Upper lobe of left lung (tissue), 4 donors: ENCODE results near the gene IL27RA.

Experiments
- CTCF ChIP-seq, 6 experiments: fragments of 450-650 bp in 4 of 6; fragments of 200-600 bp in 2 of 6; sonication (generic) in 2 of 6; IDR thresholded peaks; one replicate each; pipeline ENCODE4 v1.5.1; 2016 to 2019; ENCODE audit warnings: antibody characterized with exemption in 6 of 6
- EP300 ChIP-seq, 4 donors: sonication (generic); formaldehyde crosslinking; IDR thresholded peaks; one replicate each; pipeline ENCODE4 v1.5.1; 2017; ENCODE audit warnings: antibody characterized with exemption in 4 of 4, control low read depth in 2 of 4
- POLR2A ChIP-seq, 4 donors: fragments of 450-650 bp; IDR thresholded peaks; one replicate each; pipeline ENCODE4 v1.5.1; 2016 to 2017; ENCODE audit warnings: antibody characterized with exemption in 4 of 4, mild to moderate bottlenecking in 2 of 4
- POLR2AphosphoS5 ChIP-seq, 2 donors: sonication (generic); formaldehyde crosslinking; IDR thresholded peaks; one replicate each; pipeline ENCODE4 v1.5.1; 2017; ENCODE audit warnings: antibody characterized with exemption in 2 of 2

DNA sequence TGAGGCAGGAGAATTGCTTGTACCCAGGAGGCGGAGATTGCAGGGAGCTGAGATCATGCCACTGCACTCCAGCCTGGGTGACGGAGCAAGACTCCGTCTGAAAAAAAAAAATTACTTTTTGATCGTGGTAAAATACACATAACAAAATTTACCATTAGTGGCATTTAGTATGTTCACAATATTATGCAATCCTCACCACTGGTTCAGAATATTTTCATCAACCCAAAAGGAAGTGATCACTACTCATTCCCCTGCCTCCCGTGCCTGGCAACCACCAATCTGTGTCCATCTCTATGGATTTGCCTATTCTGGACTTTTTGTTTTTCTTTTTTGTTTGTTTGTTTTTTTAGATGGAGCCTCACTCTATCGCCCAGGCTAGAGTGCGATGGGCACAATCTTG is 31.5 kb downstream of the IL27RA start:
- TF ChIP-seq CTCF (IDR thresholded peaks at IDR 0.05), result no peak
- TF ChIP-seq POLR2A (IDR thresholded peaks at IDR 0.05), result no peak
- TF ChIP-seq EP300 (IDR thresholded peaks at IDR 0.05), result no peak
- no peak for TF ChIP-seq POLR2AphosphoS5 (IDR thresholded peaks at IDR 0.05)
